ENCODE data around the gene DDX46.
"Not testable (repeated sequence)": the region's sequence is repeated elsewhere in the genome, so short reads cannot be mapped to it uniquely, and the experiment has no call there.

DDX46 gene

DNA sequence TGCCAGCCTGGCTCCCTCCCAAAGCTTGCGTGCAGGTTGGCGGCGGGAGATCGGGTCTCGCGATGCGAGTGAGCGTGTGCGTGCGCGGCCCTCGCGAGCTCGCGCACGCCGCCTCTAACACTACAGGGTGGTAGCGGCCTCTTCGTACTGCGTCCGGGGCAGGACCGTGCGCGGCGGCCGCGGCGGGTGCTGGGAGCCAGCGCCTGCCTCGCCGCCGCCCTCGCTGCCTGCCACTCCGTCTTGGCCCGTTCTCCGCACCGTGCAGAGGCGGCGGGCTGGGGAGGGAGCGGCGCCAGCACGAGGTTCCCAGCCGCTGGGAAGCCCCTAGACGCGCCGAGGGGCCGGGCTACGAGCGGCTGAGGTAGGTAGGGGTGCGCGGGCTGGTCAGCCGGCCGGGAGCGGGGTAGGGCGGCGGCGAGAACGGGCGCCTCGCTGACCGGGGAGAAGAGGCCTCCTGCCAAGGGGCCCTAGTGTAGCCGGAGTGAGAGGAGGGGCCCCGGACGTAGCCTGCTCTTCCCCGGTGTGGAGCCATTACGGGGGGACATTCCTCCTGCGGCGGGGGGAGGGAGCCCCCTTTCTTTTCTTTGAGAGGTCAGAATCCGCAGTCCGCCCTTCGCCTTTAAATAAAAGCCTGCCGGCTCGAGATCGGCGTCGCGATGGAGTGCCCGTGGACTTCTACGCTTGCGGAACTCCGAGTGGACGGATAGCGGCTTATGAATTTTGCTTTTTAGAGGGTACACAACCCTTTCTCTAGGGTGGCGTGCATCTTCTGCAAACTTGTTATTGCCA is 87.5 kb downstream of the DDX46 start, which contains the start of gene C5orf24:
Gene C5orf24 (plus strand): TSS at position 117 of the 789 bp plus-strand sequence. CDS start 8,933 bp downstream, outside the sequence.
- DNase-seq, result peak; percentile 84 to 86

DNA sequence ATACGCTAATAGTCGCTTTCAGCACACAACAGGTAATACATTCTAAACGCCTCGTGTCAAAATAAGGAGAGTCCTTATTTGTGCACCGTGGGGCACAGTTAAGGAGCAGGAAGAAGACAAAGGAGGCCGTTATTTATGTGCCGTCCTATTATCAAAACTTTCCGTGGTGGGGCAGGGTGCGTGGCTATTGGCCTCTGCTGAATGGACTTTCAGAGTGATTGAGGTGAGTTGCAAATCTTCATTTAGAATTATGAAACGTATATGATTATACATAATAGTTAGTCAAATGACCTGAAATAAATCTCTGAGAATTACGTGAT is 88.0 kb downstream of the DDX46 start:
- DNase-seq, result no peak

DNA sequence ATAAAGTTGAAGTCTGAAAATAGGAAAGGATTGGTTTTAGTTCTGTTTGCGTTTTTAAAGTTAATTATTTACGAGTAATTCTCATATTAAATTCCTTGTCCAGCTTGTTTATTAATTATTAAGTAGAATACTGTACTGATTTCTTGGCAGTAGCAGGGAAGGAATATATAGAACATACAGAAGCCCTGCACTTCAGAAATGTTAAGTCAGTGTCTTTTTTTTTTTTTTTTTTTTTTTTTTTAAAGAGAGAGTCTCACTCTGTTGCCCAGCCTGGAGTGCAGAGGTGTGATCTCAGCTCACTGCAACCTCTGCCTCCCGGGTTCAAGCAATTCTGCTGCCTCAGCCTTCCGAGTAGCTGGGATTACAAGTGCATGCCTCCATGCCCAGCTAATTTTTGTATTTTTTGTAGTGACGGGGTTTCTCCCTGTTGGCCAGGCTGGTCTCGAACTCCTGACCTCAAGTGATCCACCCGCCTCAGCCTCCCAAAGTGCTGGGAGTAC is 90.9 kb downstream of the DDX46 start:
- not testable (repeated sequence) for DNase-seq

DNA sequence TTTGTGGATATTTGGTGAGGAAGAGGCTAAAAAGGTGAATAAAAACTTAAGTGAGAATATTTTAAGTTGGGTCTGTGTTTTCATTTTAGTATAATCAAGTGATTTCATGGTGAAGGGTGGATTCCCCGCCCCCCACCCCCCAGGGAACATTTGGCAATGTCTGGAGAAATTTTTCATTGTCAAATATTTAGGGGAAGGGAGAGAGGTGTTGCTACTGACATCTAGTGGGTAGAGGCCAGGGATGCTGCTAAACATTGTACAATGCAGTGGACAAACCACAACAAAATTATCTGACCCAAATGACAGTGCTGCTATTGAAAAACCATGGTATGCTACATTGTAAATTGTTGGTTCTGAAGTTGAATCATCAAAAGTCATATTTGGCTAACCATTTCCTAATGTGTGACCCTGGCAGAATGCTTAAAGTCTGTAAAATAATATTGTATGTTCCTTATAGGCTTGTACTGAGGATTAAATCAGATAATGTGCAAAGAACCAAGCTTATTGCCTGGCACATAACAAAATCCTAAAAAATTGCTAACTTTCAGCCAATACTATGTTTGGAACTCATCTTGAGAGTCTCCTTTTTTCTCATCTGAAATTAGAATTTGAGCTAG is 92.8 kb downstream of the DDX46 start:
- DNase-seq, result peak; percentile 44 to 52

DNA sequence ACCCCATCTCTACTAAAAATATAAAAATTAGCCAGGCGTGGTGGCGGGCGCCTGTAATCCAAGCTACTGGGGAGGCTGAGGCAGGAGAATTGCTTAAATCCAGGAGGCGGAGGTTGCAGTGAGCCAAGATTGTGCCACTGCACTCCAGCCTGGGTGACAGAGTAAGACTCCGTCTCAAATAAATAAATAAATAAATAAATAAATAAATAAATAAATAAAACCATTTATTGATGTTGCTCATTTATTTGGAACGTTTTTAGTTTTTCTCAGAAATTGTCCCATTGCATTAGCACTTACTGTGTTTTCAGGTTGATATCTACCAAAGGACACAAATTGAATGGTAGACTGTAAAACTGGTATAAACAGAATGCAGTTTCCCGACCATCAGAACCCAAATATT is 97.9 kb downstream of the DDX46 start:
- DNase-seq, result not testable (repeated sequence)

DNA sequence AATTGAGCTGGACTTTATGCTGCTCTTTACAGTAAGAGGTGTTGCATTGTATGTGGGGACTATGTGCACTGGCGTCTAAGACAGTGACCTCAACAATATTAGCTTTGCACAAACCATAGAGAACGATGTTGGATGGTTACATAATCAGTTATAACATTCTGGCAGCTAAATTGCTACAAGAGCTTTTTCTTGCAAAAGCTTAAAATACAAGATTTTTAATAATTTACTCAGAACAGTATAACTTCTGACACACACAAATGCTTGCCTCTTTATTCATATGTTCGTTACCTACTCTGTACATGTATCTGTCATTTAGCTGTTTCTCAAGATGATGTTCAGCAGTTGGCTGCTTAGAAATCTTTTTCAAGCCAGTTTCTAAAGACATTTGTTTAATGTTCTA is 98.8 kb downstream of the DDX46 start:
- DNase-seq, result no peak

DNA sequence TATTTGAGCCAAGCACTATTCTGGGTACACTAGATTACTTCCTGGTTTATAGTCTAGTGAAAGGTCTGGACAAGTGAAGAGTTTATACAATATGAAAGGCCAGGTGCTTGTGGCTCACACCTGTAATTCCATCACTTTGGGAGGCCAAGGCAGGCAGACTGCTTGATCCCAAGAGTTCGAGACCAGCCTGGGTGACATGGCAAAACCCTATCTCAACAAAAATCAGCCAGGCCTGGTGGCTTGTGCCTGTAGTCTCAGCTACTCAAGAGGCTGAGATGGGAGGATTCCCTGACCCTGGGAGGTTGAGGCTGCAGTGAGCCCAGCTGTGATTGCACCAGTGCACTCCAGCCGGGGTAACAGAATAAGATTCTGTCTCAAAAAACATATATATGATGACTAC is 106.1 kb downstream of the DDX46 start:
- no peak for DNase-seq

DNA sequence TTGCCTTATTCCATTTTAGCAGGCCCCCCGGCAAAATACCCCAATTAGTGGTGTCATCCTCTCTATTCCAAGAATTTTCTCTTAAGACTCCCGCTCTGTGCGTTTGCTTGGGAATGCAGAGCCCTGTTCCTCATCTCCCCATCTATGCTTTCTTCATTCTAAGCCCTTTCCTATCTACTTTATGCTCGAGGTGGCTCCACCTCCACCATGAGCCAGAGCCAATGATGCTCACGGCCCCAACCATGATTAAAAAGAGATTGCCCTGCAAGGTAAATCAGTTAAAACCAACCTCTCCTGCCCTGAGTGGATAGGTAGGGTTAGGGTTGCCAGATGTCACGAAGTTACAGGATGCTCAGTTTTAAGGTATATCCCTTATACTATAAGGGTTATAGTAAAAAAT is 114.9 kb downstream of the DDX46 start:
- DNase-seq, result no peak

DNA sequence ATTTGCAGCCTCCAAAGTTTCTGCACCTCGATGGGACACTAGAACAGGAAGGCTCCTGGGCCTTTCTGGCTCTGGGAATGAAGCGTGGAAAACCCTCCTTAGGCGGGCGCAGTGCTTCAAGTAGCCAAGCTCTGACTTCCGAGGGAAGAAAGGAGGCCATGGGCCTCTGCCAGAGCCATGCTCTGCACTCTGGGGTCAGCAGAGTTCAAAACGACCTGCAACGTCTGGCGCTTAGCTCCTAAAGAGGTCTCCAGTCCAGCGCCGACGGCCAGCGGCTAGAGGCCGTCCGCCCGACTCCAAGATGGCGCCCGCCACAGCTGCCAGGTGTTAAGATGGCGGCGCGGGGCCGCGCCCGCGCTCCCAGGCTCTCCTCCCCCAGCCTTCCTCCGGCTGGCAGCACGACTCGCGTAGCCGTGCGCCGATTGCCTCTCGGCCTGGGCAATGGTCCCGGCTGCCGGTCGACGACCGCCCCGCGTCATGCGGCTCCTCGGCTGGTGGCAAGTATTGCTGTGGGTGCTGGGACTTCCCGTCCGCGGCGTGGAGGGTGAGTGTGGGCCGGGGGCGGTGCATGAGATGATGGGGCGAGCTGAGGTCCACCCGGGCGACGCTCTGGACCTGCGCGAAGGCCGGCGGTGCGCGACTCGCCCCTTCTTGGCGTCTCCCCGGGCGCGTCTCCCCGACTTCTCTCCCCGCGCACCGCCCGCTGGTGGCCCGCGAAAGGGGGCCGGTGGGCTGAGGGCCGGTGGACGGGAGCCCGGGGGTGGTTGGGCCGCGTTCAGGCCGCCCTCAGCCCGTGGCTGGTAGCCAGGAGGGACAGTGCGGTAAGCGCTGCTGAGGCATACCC is 115.6 kb downstream of the DDX46 start, which contains the start of gene TXNDC15:
Gene TXNDC15 (plus strand): TSS at position 385 of the 844 bp plus-strand sequence. CDS start 57 bp downstream, at position 442.
- peak; percentile 70 to 77 for DNase-seq

DNA sequence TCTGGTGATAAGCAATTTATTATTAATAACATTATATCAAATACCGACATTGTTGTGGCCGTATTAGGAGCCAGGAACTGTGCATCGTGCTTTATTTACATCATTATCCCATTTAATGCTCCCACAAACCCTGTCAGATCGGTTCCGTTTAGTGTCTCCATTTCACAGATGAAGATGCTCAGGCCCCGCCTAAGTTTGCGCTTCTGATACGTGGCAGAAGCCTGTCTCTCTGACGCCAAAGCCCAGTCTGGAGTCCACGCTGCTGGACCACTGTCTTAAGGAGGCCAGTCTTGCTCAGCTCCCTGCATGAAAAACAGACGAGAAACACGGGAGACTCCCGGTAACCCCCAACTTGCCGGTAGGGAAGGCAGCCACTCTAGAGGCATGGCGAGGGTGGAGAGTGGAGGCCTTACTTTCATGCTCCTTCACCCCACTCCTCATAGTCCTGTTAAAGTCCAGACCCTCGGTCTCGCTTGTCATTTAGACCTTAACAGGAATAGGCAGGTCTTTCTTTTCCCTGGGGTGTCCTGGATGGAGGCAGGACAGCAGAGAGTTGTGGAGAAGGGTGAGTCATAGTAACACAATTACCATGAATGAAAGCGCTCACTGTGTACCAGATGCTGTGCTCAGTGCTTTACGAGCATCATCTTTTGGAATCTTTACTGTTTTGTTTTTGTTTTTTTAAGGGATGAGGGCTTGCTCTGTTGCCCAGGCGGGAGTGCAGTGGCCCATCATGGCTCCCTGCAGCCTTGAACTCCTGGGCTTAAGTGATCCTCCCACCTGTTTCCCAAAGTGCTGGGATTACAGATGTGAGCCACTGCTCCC is 116.5 kb downstream of the DDX46 start:
- DNase-seq, result peak; percentile 32 to 41

DNA sequence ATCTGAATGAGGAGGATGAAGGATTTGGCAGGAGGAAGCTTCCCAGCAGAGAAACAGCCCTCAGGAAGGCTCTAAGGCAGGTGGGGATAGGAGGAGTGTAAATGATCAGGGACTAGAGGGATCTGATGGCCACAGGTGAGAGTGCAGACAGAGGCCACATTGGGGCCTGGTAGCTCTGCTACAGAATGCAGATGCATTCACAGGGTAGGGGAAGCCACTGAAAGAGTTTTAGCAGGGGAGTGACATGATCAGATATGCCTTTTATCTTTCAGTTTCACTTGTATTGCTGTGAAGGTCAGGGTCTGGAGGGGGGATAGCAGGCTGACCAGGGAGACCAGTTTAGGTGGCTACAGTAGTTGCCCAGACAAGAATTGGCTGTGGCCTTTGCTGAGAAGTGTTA is 118.6 kb downstream of the DDX46 start:
- DNase-seq, result no peak

DNA sequence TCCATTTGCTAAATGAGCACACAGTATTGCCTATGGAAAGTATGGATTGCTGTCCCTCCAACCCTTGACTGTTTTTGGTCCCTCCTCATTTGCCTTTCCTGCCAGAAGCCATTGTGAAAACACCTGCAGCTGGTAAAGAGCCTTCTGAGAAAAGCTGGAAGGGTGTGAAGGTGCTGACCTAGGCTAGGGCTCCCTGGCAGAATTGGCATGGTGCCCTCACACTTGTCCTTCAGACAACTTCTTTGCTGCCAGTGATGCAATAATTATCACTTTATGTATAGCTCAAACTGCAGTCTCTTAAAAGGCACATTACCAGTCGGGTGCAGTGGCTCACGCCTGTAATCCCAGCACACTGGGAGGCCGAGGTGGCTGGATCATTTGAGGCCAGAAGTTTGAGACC is 119.8 kb downstream of the DDX46 start:
- no peak for DNase-seq

DNA sequence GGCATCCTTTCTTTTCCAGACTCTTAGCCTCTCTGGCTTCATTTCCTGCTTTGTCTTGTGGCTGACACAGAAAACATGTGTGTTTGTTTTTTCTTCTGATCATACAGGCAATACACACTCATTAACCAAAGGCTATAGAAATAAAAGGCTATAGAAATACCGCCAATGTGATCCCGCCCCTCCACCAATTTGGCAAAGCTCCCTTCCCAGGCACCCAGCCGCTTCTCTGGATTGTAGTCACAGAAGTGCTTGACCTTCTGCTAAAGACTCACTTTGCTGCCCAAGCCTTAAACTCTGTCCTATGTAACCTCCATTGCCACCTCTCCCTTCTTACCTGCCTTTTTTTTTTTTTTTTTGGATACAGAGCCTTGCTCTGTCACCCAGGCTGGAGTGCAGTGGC is 120.9 kb downstream of the DDX46 start:
- DNase-seq, result no peak
